SK-N-SH (cell line): ENCODE data around the gene WRAP73. TPM values are rescaled to one million over a fixed set of nuclear protein-coding genes. Genes with fewer than 3 reads are reported as not detected.

Experiments used
- CTCF ChIA-PET: fragments of 300-600, 350-600 bp; formaldehyde crosslinking; extraction: SDS; loops from one replicate; lab custom pipeline; 2021; lab: Yijun Ruan, JAX
- POLR2A ChIA-PET: fragments of 350-600 bp; sonication (Branson Sonifier 250); formaldehyde crosslinking; extraction: SDS; loops from one replicate; lab custom pipeline; 2020; ENCODE audit warnings: antibody characterized with exemption, inconsistent platforms; lab: Yijun Ruan, JAX
- DNase-seq: peaks from one replicate; pipeline ENCODE4 v3.0.0; 2012
- H2AFZ ChIP-seq: fragments of 200-600 bp; sonication (generic); 2 replicates; pipeline ENCODE4 v1.8.1; 2016; ENCODE audit warnings: antibody characterized with exemption, mild to moderate bottlenecking, low read depth
- H3F3A ChIP-seq: fragments of 200-600 bp; sonication (generic); replicated peaks from 2 replicates; pipeline ENCODE3; 2016; ENCODE audit warnings: antibody characterized with exemption, mild to moderate bottlenecking; ENCODE audit not compliant: insufficient read depth
- H3K27ac ChIP-seq, 2 experiments: fragments of 200-500 bp in 1 of 2; fragments of 200-600 bp in 1 of 2; sonication (Bioruptor generic) in 1 of 2; sonication (generic), shearing (Covaris generic) in 1 of 2; 2 replicates each; pipeline versions ENCODE4 v1.5.1 to v1.6.1; 2014 to 2016; ENCODE audit warnings: low read depth in 2 of 2, inconsistent platforms in 1 of 2, low read length in 1 of 2, mild to moderate bottlenecking in 1 of 2, mixed read lengths in 1 of 2
- H3K27me3 ChIP-seq: fragments of 200-600 bp; sonication (generic), shearing (Covaris generic); 2 replicates; pipeline ENCODE4 v1.6.1; 2016; ENCODE audit warnings: mixed run types; ENCODE audit not compliant: insufficient read depth
- H3K36me3 ChIP-seq, 2 experiments: fragments of 200-500 bp in 1 of 2; fragments of 200-600 bp in 1 of 2; sonication (Bioruptor generic) in 1 of 2; sonication (generic) in 1 of 2; replicated peaks in 1 of 2; 2 replicates each; pipeline versions ENCODE3 to v1.5.1; 2014 to 2016; ENCODE audit warnings: low read length in 1 of 2, mild to moderate bottlenecking in 1 of 2; ENCODE audit not compliant: insufficient read depth in 2 of 2, control insufficient read depth in 1 of 2
- H3K4me1 ChIP-seq, 2 experiments: fragments of 200-500 bp in 1 of 2; fragments of 200-600 bp in 1 of 2; sonication (Bioruptor generic) in 1 of 2; sonication (generic), shearing (Covaris generic) in 1 of 2; 2 replicates each; pipeline versions ENCODE4 v1.5.1 to v1.6.1; 2014 to 2016; ENCODE audit warnings: low read depth in 1 of 2, low read length in 1 of 2, mixed run types in 1 of 2; ENCODE audit not compliant: insufficient read depth in 2 of 2, control insufficient read depth in 1 of 2
- H3K4me2 ChIP-seq: fragments of 200-600 bp; sonication (generic), shearing (Covaris generic); 2 replicates; pipeline ENCODE4 v1.6.1; 2017; ENCODE audit warnings: mixed run types
- H3K4me3 ChIP-seq, 2 experiments: fragments of 200-500 bp in 1 of 2; fragments of 200-600 bp in 1 of 2; sonication (Bioruptor generic) in 1 of 2; sonication (generic), shearing (Covaris generic) in 1 of 2; 2 replicates each; pipeline versions ENCODE4 v1.5.1 to v1.8.1; 2014 to 2016; ENCODE audit warnings: low read depth in 2 of 2, inconsistent platforms in 1 of 2, low read length in 1 of 2, mild to moderate bottlenecking in 1 of 2, mixed read lengths in 1 of 2, moderate library complexity in 1 of 2
- H3K79me2 ChIP-seq: fragments of 200-600 bp; sonication (generic); 2 replicates; pipeline ENCODE4 v1.8.1; 2017; ENCODE audit warnings: mild to moderate bottlenecking; ENCODE audit not compliant: insufficient read depth
- H3K9ac ChIP-seq: fragments of 200-600 bp; sonication (generic); 2 replicates; pipeline ENCODE4 v1.6.1; 2017; ENCODE audit warnings: mixed run types
- H3K9me2 ChIP-seq: fragments of 200-600 bp; sonication (generic); 2 replicates; pipeline ENCODE4 v1.6.1; 2017; ENCODE audit warnings: mixed run types
- H3K9me3 ChIP-seq: fragments of 200-600 bp; sonication (generic); 2 replicates; pipeline ENCODE4 v1.6.1; 2017; ENCODE audit warnings: mixed run types, mild to moderate bottlenecking, moderate library complexity
- H4K20me1 ChIP-seq: fragments of 200-600 bp; sonication (generic); 2 replicates; pipeline ENCODE4 v1.6.1; 2017; ENCODE audit warnings: mild to moderate bottlenecking, mixed run types; ENCODE audit not compliant: insufficient read depth
- CTCF ChIP-seq: fragments of 200-600 bp; sonication (generic); IDR thresholded peaks from 2 replicates; pipeline ENCODE4 v1.6.1; 2017; ENCODE audit warnings: antibody characterized with exemption, mild to moderate bottlenecking, moderate library complexity
- EZH2phosphoT487 ChIP-seq: fragments of 200-600 bp; sonication (generic); IDR thresholded peaks from 2 replicates; pipeline ENCODE4 v1.6.1; 2017; ENCODE audit warnings: low read depth, mixed run types, mild to moderate bottlenecking, antibody characterized with exemption, moderate library complexity, borderline replicate concordance
- FOSL2 ChIP-seq: IDR thresholded peaks from 2 replicates; pipeline ENCODE4 v1.4.0; 2012; ENCODE audit warnings: low read depth, mild to moderate bottlenecking, moderate library complexity, borderline replicate concordance
- FOXJ3 ChIP-seq: sonication (generic); formaldehyde crosslinking; IDR thresholded peaks from 2 replicates; pipeline ENCODE4 v1.5.1; 2020; ENCODE audit warnings: mild to moderate bottlenecking, missing genetic modification reagents
- FOXM1 ChIP-seq: IDR thresholded peaks from 2 replicates; pipeline ENCODE4 v1.4.0; 2012; ENCODE audit warnings: low read depth, mild to moderate bottlenecking
- GABPA ChIP-seq: IDR thresholded peaks from 2 replicates; pipeline ENCODE4 v1.4.0; 2012; ENCODE audit warnings: low read depth, mild to moderate bottlenecking
- GATA2 ChIP-seq: sonication (generic); formaldehyde crosslinking; IDR thresholded peaks from 2 replicates; pipeline ENCODE4 v1.5.0; 2020; ENCODE audit warnings: mild to moderate bottlenecking, missing genetic modification reagents
- JUND ChIP-seq: IDR thresholded peaks from 2 replicates; pipeline ENCODE4 v1.4.0; 2012
- MEF2A ChIP-seq: IDR thresholded peaks from 2 replicates; pipeline ENCODE4 v1.4.0; 2012; ENCODE audit warnings: low read depth, borderline replicate concordance
- NFIC ChIP-seq: IDR thresholded peaks from 2 replicates; pipeline ENCODE4 v1.4.0; 2012; ENCODE audit warnings: borderline replicate concordance
- NRF1 ChIP-seq: IDR thresholded peaks from 2 replicates; pipeline ENCODE4 v1.6.1; 2012; ENCODE audit warnings: low read depth, mild to moderate bottlenecking, low read length
- RAD21 ChIP-seq: IDR thresholded peaks from 2 replicates; pipeline ENCODE4 v1.6.1; 2012; ENCODE audit warnings: mild to moderate bottlenecking, low read length
- REST ChIP-seq: IDR thresholded peaks from 2 replicates; pipeline ENCODE4 v1.6.1; 2012; ENCODE audit warnings: mild to moderate bottlenecking, low read depth, low read length, moderate library complexity
- RFX5 ChIP-seq: IDR thresholded peaks from 2 replicates; pipeline ENCODE4 v1.6.1; 2012; ENCODE audit warnings: mild to moderate bottlenecking, improper control_type of control experiment, low read length
- RXRA ChIP-seq: IDR thresholded peaks from 2 replicates; pipeline ENCODE4 v1.4.0; 2012; ENCODE audit warnings: low read depth, mild to moderate bottlenecking, borderline replicate concordance
- SMC3 ChIP-seq: IDR thresholded peaks from 2 replicates; pipeline ENCODE4 v1.6.1; 2012; ENCODE audit warnings: low read depth, low read length, improper control_type of control experiment
- TAF1 ChIP-seq: IDR thresholded peaks from 2 replicates; pipeline ENCODE4 v1.6.1; 2012; ENCODE audit warnings: low read depth, mild to moderate bottlenecking, low read length, moderate library complexity, borderline replicate concordance
- TCF12 ChIP-seq: IDR thresholded peaks from 2 replicates; pipeline ENCODE4 v1.4.0; 2012
- WGBS: methylation state at CpG from one replicate; pipeline ENCODE4 v1.1.6; 2017; ENCODE audit warnings: low lambda C conversion rate; 5-methylcytosine and 5-hydroxymethylcytosine counted together
- polyA plus RNA-seq, 3 experiments: library from polyadenylated mRNA; depleted of rRNA; stranded (reverse); fragments of >200 nt; gene quantifications; 2 replicates each; pipeline ENCODE4 v1.2.3, GENCODE V29; 2012
- TF ChIP-seq, protein P1 (sequence below): fragments of 150-350 bp; IDR thresholded peaks from 2 replicates; pipeline ENCODE4 v1.6.1; 2016; ENCODE audit warnings: mild to moderate bottlenecking, low read depth, low read length
- TF ChIP-seq, protein P2 (sequence below): IDR thresholded peaks from 2 replicates; pipeline ENCODE4 v1.4.0; 2012; ENCODE audit warnings: low read depth, borderline replicate concordance

WRAP73 gene
- polyA plus RNA-seq, 1 of the 3 experiments (the other 2 are of a cell fraction) = 61.9 TPM

- Histone ChIP-seq H3K27me3 (peaks cover 4% of the 10 kb centered on the region; the same call in 1 of the 2 replicates), H3K9me2 (no peaks in the 10 kb centered on the region), H3K27ac (no peak overlapping the region), H3K79me2 (peaks cover 15% of the 10 kb centered on the region), H3K36me3 (peaks cover 0 to 5% of the 10 kb centered on the region in 2 experiments), H3K4me1 (peaks cover 0 to 11% of the 10 kb centered on the region in 2 experiments; a peak in 2 of 4 replicates), H2AFZ (no peak overlapping the region), H4K20me1 (no peaks in the 10 kb centered on the region), H3K4me3 (peak overlapping the region in 1 of 2 experiments; percentile 41; a peak in 2 of 4 replicates), H3K9ac (no peak overlapping the region), H3K9me3 (no peaks in the 10 kb centered on the region), H3F3A (no peaks in the 10 kb centered on the region), H3K4me2 (no peak overlapping the region)
- no peak for TF ChIP-seq TAF1
- no peak for TF ChIP-seq RXRA
- no peak for TF ChIP-seq NRF1
- no peak for TF ChIP-seq GATA2 (CRISPR knock-in tag)
- no peak for TF ChIP-seq FOSL2
- TF ChIP-seq RFX5 = no peak
- TF ChIP-seq GABPA = no peak
- TF ChIP-seq MEF2A = no peak
- TF ChIP-seq JUND = no peak
- TF ChIP-seq, protein P1, sequence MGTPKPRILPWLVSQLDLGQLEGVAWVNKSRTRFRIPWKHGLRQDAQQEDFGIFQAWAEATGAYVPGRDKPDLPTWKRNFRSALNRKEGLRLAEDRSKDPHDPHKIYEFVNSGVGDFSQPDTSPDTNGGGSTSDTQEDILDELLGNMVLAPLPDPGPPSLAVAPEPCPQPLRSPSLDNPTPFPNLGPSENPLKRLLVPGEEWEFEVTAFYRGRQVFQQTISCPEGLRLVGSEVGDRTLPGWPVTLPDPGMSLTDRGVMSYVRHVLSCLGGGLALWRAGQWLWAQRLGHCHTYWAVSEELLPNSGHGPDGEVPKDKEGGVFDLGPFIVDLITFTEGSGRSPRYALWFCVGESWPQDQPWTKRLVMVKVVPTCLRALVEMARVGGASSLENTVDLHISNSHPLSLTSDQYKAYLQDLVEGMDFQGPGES = no peak
- TF ChIP-seq TCF12 = no peak
- TF ChIP-seq SMC3 = no peak
- no peak for TF ChIP-seq FOXJ3 (CRISPR knock-in tag)
- no peak for TF ChIP-seq REST
- no peak for TF ChIP-seq RAD21
- no peak for TF ChIP-seq NFIC
- TF ChIP-seq FOXM1 = no peak
- TF ChIP-seq EZH2phosphoT487 = no peak
- no peak for TF ChIP-seq CTCF
- TF ChIP-seq, protein P2, sequence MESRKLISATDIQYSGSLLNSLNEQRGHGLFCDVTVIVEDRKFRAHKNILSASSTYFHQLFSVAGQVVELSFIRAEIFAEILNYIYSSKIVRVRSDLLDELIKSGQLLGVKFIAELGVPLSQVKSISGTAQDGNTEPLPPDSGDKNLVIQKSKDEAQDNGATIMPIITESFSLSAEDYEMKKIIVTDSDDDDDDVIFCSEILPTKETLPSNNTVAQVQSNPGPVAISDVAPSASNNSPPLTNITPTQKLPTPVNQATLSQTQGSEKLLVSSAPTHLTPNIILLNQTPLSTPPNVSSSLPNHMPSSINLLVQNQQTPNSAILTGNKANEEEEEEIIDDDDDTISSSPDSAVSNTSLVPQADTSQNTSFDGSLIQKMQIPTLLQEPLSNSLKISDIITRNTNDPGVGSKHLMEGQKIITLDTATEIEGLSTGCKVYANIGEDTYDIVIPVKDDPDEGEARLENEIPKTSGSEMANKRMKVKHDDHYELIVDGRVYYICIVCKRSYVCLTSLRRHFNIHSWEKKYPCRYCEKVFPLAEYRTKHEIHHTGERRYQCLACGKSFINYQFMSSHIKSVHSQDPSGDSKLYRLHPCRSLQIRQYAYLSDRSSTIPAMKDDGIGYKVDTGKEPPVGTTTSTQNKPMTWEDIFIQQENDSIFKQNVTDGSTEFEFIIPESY = no peak
- ChIA-PET POLR2A (interaction anchor here (0.6 to 1.5 kb wide), 2 partner anchors 11 to 25 kb away, joined by 3 to 4 read pairs; no protein-coding TSS in a partner anchor), CTCF (interaction anchor here (1.0 to 2.4 kb wide), 10 partner anchors 9 to 200 kb away, joined by 3 to 10 read pairs (median 6); no protein-coding TSS in a partner anchor)
- WGBS = 77% methylated on average over 8 of the region's 10 CpGs
- DNase-seq = no peak
Measured at GRCh38 chr1:3653286-3653618, 3.3 kb upstream of the WRAP73 start.
